NCI-H2081 treated with DMSO at 0.1 percent for 48 hours (cell line): ENCODE measurements around the gene PCNX4.

Experiments used
- DNase-seq: peaks from one replicate; lab custom pipeline; 2025; lab: John Stamatoyannopoulos, UW

Gene PCNX4

DNA sequence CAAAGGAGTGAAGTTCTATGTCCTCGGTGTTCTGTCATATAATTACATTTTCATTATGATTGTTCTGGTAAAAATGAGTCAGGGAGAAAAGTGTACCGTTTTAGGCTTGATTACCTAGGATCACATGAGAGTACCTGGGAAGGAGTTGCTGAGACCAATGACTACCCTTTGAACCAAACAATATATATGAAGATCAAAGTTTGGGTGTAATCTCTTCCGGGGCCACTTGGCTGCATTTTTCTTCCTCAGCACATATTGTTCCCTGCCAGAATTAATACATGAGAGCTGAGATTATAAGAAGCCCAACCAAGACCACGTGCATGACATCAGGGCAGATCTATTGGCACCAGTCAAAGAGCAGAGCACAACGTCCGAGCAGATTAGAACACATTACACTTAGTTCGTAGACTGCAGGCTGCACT, 114.5 kb downstream of the PCNX4 start:
- DNase-seq, result no peak

GRCh38 chr14:60206837-60207533, 115.3 kb downstream of the PCNX4 start:
- DNase-seq, result no peak

GRCh38 chr14:60210703-60211102, 119.0 kb downstream of the PCNX4 start:
- no peak for DNase-seq

DNA sequence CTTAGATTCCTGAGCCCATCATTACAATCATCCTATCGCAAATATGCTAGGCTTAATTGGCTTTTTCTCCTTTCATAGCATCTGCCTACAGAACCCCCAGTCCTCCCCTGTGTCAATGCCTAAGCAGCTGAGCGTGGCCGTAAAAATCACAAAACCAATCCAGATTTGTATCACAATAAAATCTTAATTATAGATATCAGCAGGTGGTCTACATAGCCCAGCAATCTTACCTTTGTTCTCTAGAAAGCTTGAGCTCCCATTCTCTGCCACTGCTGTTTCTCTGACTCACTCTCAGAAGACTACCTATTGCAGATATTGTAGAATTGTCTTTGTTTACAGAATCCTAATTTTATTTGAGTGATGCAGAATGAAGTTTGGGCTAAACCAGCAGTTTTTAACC, 119.4 kb downstream of the PCNX4 start:
- DNase-seq, result no peak

- DNase-seq, result no peak
Measured at GRCh38 chr14:60212503-60213371, 121.0 kb downstream of the PCNX4 start.

- no peak for DNase-seq
Measured at GRCh38 chr14:60214003-60214402, 122.3 kb downstream of the PCNX4 start.

DNA sequence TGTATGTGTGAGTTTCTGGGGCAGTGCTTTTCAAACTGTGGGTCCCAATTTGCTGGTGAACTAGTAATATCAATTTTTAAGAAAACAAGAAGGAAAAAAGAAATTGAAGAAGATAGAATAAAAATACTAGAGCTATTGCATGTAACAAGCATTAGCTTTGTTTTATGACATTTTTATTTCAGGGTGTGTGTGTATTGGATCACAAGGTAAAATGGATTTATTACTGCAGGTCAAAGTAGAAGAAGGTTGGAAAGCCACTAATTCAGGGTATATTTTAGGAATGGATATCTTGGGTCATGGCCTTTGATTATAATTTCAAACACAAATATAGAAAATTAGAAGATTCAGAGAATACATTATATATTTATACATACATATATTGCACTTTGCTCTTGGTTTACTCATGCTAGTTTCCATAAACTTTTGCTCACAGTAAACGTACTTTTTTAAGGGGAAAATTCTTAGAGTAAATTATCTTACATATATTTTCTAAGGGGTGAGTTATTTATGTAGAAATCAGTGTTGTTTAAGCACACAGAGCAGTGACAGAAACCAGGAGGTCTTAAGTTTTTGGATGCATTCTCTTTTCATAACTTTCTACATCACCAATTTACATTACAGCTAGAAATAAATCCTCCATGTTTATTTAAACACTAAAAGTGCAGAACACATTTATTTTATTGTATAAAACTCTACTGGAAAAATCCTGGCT, 122.8 kb downstream of the PCNX4 start:
- DNase-seq, result no peak

GRCh38 chr14:60215127-60215444, 123.4 kb downstream of the PCNX4 start:
- DNase-seq, result no peak

DNA sequence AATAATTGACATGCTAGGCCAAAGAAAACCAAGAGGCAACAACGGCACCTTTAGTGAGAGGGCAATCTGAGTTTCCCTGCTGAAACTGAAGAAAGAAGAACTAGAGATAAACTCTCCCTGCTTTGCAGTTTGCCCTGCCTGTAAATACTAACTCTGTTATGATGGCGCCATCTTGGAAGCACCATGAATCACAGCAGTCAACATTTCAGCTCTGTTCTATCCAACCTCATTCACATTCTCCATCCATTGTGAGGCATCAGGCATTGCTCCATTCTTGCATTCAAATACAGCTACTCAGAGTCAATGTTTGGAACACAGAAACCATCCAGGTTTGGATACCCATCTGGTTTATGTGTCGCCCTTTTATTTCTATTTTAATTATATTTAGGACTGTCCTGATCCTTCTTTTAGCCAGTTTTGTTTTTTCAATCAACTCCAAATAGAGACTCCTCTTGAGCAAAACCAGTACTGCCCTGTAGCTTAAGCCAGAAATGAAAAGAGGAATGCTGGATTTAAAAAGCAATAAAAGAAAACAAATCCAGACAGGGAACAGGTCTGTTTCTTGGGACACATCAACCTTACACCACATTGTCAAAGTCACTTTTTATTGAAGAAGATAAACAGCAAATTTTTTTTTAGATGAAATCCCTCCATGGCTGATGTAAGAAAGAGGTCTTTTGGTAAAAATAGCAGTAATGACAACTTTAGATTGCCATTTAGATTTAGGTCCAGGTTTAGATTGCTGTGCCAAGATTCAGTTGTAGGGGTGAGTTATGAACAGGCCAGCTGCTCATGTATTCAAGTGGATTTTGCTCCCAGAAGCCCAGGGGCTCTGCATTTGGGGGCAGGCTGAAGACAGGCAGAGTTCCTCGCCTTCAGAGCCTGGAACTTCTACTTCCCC, 124.0 kb downstream of the PCNX4 start:
- no peak for DNase-seq

GRCh38 chr14:60217713-60218112, 126.0 kb downstream of the PCNX4 start:
- no peak for DNase-seq
